ENCODE results near the gene RASAL2. TPM values are rescaled to one million over a fixed set of nuclear protein-coding genes. Genes with fewer than 3 reads are reported as not detected.

RASAL2 gene
- total RNA-seq, 3 donors from 2014 or later (not counting 1 experiment from before 2014, with no cell fraction given), result 0.16 to 0.23 TPM; not detected in 1

DNA sequence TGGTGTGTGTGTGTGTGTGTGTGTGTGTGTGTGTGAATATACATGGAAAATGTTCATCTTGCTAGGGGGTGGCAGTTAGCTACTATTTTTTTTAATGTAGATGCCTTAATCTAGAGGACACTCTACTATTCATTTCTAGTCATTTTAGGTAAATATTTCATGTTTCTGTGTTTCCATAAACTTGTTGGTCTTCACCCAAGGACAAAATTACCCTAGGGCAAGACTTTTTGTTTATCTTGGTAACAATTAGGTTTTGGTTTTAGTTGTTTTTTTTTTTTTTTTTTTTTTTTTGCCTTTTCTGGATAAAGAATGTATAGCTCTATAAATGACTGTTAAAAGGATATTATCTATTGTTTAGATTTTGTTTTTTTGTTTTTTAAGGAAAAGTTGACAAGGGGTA lies 370.7 kb downstream of the RASAL2 start:
- H3K9me3 Mint-ChIP-seq, result no peaks in the 10 kb centered on the region
- no peaks in the 10 kb centered on the region for H3K4me1 Mint-ChIP-seq
- H3K27ac Mint-ChIP-seq, result no peak overlapping the region
- no peaks in the 10 kb centered on the region for H3K36me3 Mint-ChIP-seq
- H3K9me3 ChIP-seq (ENCODE audit: control insufficient read depth, insufficient read depth, low read length), result no peaks in the 10 kb centered on the region
- DNase-seq, result no peak
- H3K4me1 ChIP-seq (ENCODE audit: control insufficient read depth, insufficient read depth, low read length), result no peaks in the 10 kb centered on the region
- H3K27me3 Mint-ChIP-seq (ENCODE audit: low read depth in 2 of 2), result peaks cover 2 to 17% of the 10 kb centered on the region in 2 donors
- intact Hi-C loops (cut with micrococcal nuclease), result no loop called here
- H3K36me3 ChIP-seq (ENCODE audit: control insufficient read depth, insufficient read depth, low read length), result no peaks in the 10 kb centered on the region
- H3K4me3 Mint-ChIP-seq, result no peak overlapping the region
- ATAC-seq, result no peak
- no peak overlapping the region for H3K27ac ChIP-seq (ENCODE audit: low read length)
- no peaks in the 10 kb centered on the region for H3K27me3 ChIP-seq (ENCODE audit: control insufficient read depth, insufficient read depth, low read length)
- TF ChIP-seq, protein P1, sequence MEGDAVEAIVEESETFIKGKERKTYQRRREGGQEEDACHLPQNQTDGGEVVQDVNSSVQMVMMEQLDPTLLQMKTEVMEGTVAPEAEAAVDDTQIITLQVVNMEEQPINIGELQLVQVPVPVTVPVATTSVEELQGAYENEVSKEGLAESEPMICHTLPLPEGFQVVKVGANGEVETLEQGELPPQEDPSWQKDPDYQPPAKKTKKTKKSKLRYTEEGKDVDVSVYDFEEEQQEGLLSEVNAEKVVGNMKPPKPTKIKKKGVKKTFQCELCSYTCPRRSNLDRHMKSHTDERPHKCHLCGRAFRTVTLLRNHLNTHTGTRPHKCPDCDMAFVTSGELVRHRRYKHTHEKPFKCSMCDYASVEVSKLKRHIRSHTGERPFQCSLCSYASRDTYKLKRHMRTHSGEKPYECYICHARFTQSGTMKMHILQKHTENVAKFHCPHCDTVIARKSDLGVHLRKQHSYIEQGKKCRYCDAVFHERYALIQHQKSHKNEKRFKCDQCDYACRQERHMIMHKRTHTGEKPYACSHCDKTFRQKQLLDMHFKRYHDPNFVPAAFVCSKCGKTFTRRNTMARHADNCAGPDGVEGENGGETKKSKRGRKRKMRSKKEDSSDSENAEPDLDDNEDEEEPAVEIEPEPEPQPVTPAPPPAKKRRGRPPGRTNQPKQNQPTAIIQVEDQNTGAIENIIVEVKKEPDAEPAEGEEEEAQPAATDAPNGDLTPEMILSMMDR (IDR thresholded peaks at IDR 0.05), result no peak
- H3K4me3 ChIP-seq (ENCODE audit: low read length), result no peak overlapping the region

DNA sequence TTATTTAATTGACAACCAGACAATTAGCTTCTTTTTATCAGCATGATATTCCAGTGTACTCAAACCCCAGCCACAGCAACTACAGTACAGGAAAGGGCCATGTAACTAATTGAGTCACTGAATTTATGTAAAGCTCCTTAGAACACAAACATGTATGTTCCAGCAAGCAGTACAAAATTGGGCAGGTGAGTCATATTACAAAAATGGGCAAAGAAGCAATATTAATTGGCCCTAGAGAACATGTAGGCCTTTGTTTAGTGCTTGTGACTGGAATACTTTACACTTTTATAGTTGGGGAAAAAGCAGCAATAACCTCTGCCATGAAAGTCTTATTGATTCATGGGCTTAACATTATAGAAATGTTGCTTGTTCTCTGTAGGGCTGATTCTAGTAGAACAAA lies 371.1 kb downstream of the RASAL2 start:
- H3K36me3 Mint-ChIP-seq, result no peaks in the 10 kb centered on the region
- no peak overlapping the region for H3K27ac ChIP-seq (ENCODE audit: low read length)
- DNase-seq (no peak), ATAC-seq (no peak)
- no peak overlapping the region for H3K4me3 Mint-ChIP-seq
- H3K27me3 ChIP-seq (ENCODE audit: control insufficient read depth, insufficient read depth, low read length), result no peaks in the 10 kb centered on the region
- no peaks in the 10 kb centered on the region for H3K4me1 ChIP-seq (ENCODE audit: control insufficient read depth, insufficient read depth, low read length)
- H3K27me3 Mint-ChIP-seq (ENCODE audit: low read depth in 2 of 2), result peaks cover 2 to 17% of the 10 kb centered on the region in 2 donors
- TF ChIP-seq, protein P1 (IDR thresholded peaks at IDR 0.05), result no peak
- intact Hi-C loops (cut with micrococcal nuclease), result no loop called here
- H3K9me3 ChIP-seq (ENCODE audit: control insufficient read depth, insufficient read depth, low read length), result no peaks in the 10 kb centered on the region
- H3K4me1 Mint-ChIP-seq, result no peaks in the 10 kb centered on the region
- no peaks in the 10 kb centered on the region for H3K9me3 Mint-ChIP-seq
- no peaks in the 10 kb centered on the region for H3K36me3 ChIP-seq (ENCODE audit: control insufficient read depth, insufficient read depth, low read length)
- H3K4me3 ChIP-seq (ENCODE audit: low read length), result no peak overlapping the region
- H3K27ac Mint-ChIP-seq, result no peak overlapping the region

DNA sequence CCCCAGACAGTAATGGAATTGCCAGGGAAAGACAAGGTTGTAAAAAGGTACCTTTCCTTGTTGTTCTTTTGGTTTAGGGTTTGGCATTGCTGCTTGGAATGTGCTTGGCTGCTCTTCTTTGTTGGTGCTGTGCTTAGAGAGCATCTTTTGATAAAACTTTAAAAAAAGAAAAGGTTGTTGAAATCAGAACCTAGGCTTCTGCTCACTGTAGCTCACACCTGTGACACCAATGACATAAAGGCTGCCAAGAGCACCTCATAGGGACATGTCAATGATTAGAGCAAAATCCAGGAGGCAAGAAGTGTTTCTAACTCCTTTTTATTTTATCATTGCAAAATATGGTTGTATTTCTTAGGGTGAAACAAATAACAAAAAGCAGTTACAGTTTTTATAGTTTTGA lies 373.9 kb downstream of the RASAL2 start:
- Mint-ChIP-seq H3K9me3 (no peaks in the 10 kb centered on the region), H3K27ac (no peak overlapping the region), H3K36me3 (no peaks in the 10 kb centered on the region), H3K4me3 (no peak overlapping the region), H3K4me1 (no peaks in the 10 kb centered on the region), H3K27me3 (ENCODE audit: low read depth in 2 of 2) (peaks cover 5 to 17% of the 10 kb centered on the region in 2 donors)
- H3K4me1 ChIP-seq (ENCODE audit: control insufficient read depth, insufficient read depth, low read length), result no peaks in the 10 kb centered on the region
- no peak overlapping the region for H3K27ac ChIP-seq (ENCODE audit: low read length)
- H3K27me3 ChIP-seq (ENCODE audit: control insufficient read depth, insufficient read depth, low read length), result no peaks in the 10 kb centered on the region
- no peak overlapping the region for H3K4me3 ChIP-seq (ENCODE audit: low read length)
- intact Hi-C loops (cut with micrococcal nuclease), result no loop called here
- no peaks in the 10 kb centered on the region for H3K9me3 ChIP-seq (ENCODE audit: control insufficient read depth, insufficient read depth, low read length)
- TF ChIP-seq, protein P1 (IDR thresholded peaks at IDR 0.05), result no peak
- ATAC-seq (no peak), DNase-seq (no peak)
- no peaks in the 10 kb centered on the region for H3K36me3 ChIP-seq (ENCODE audit: control insufficient read depth, insufficient read depth, low read length)

DNA sequence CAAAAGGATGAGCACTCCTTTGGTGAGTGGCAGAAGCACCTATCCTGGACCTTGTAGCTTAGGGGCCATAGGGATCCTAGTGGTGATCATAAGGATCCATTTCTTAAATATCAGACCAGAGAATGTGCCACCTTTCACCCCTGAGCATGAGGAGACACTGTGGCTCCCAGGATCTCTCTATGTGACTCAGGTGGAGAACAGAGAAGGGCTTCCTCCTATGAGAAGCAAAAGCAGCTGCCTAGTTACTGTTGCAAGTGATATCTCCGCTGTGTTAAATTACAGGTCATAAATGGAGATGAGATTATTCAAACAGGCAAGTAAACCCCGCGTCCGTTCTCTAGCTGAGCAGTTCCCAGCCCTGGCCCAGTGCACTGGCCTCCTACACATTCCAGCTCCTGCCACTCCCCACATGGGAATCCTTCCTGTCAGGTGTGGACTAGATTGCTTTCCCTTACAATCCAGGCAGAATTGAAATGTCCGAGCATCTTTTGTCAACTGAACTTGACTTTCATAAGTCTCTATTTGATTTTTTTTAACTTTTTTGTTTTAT lies 376.6 kb downstream of the RASAL2 start:
- Mint-ChIP-seq H3K4me1 (no peaks in the 10 kb centered on the region), H3K4me3 (no peak overlapping the region), H3K9me3 (no peaks in the 10 kb centered on the region), H3K36me3 (no peaks in the 10 kb centered on the region), H3K27ac (no peak overlapping the region), H3K27me3 (ENCODE audit: low read depth in 2 of 2) (peaks cover 9 to 15% of the 10 kb centered on the region in 2 donors)
- no peaks in the 10 kb centered on the region for H3K27me3 ChIP-seq (ENCODE audit: control insufficient read depth, insufficient read depth, low read length)
- H3K9me3 ChIP-seq (ENCODE audit: control insufficient read depth, insufficient read depth, low read length), result no peaks in the 10 kb centered on the region
- no peaks in the 10 kb centered on the region for H3K4me1 ChIP-seq (ENCODE audit: control insufficient read depth, insufficient read depth, low read length)
- intact Hi-C loops (cut with micrococcal nuclease), result no loop called here
- no peak for ATAC-seq
- no peak overlapping the region for H3K27ac ChIP-seq (ENCODE audit: low read length)
- no peak for DNase-seq
- no peak overlapping the region for H3K4me3 ChIP-seq (ENCODE audit: low read length)
- TF ChIP-seq, protein P1 (IDR thresholded peaks at IDR 0.05), result no peak
- WGBS (ENCODE audit: insufficient coverage), result 97% methylated on average over 5 of the region's 5 CpGs
- no peaks in the 10 kb centered on the region for H3K36me3 ChIP-seq (ENCODE audit: control insufficient read depth, insufficient read depth, low read length)

All from natural killer cell (primary cell).